ENCODE results near the gene CYP2W1.
A peak's percentile ranks its signal among the peaks of the same experiment; 100 is the strongest.
"Not testable (repeated sequence)": the region's sequence is repeated elsewhere in the genome, so short reads cannot be mapped to it uniquely, and the experiment has no call there.

CYP2W1 gene

DNA sequence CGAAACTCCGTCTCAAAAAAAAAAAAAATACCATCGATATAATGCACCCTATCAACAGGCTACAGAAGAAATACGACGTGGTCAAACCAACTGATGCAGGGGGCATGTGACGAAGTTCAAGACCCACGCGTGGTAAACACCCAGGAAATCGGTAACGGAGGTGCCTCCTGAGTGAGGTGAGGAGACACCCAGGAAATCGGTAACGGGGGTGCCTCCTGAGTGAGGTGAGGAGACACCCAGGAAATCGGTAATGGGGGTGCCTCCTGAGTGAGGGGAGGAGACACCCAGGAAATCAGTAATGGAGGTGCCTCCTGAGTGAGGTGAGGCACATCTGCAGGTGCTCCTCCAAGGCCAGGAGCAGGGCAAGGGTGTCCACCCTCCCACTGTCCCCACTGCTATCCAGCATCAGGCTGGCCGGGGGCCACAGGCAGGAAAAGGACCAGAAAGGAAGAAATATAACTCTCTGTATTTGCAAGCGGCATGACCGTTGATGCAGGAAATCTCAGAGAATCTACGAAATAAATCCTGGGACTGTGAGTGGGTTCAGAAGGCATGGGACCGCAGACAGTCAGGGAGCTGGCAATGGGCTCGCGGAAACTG is 50.7 kb downstream of the CYP2W1 start:
- Histone ChIP-seq H3K27ac (ENCODE audit: extremely low read depth, low read depth, low read length) (no peak overlapping the region), H3K4me1 (ENCODE audit: control insufficient read depth, insufficient read depth, low read length) (0 out of 2 replicates have a peak, but pooled peaks cover 5% of the 10 kb centered on the region), H3K36me3 (ENCODE audit: control insufficient read depth in 2 of 2, insufficient read depth in 1 of 2, low read length in 2 of 2) (no peaks in the 10 kb centered on the region), H3K4me3 (ENCODE audit: low read depth, low read length) (no peak overlapping the region), H3K9me3 (ENCODE audit: control insufficient read depth, insufficient read depth, low read depth, low read length) (no peaks in the 10 kb centered on the region)
- CTCF ChIA-PET: interaction anchor here (0.6 to 1.3 kb wide), 3 partner anchors 11 to 81 kb away, joined by 3 to 6 read pairs (median 5); partner anchors contain the start of gene GPR146
- TF ChIP-seq ZNF138 (tag by site-specific recombination; IDR thresholded peaks at IDR 0.05; ENCODE audit: borderline replicate concordance): no peak
- no peak for TF ChIP-seq ZNF354C (tag by site-specific recombination; IDR thresholded peaks at IDR 0.05; ENCODE audit: borderline replicate concordance, low read depth)
- TF ChIP-seq ZNF350 (tag by site-specific recombination; IDR thresholded peaks at IDR 0.05): no peak
- TF ChIP-seq, protein P1, sequence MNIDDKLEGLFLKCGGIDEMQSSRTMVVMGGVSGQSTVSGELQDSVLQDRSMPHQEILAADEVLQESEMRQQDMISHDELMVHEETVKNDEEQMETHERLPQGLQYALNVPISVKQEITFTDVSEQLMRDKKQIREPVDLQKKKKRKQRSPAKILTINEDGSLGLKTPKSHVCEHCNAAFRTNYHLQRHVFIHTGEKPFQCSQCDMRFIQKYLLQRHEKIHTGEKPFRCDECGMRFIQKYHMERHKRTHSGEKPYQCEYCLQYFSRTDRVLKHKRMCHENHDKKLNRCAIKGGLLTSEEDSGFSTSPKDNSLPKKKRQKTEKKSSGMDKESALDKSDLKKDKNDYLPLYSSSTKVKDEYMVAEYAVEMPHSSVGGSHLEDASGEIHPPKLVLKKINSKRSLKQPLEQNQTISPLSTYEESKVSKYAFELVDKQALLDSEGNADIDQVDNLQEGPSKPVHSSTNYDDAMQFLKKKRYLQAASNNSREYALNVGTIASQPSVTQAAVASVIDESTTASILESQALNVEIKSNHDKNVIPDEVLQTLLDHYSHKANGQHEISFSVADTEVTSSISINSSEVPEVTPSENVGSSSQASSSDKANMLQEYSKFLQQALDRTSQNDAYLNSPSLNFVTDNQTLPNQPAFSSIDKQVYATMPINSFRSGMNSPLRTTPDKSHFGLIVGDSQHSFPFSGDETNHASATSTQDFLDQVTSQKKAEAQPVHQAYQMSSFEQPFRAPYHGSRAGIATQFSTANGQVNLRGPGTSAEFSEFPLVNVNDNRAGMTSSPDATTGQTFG (tag by site-specific recombination; IDR thresholded peaks at IDR 0.05; ENCODE audit: borderline replicate concordance): no peak
- TF ChIP-seq ZFP37 (tag by site-specific recombination; IDR thresholded peaks at IDR 0.05): no peak
- no peak for TF ChIP-seq ZNF157 (tag by site-specific recombination; IDR thresholded peaks at IDR 0.05)
- no peak for TF ChIP-seq ZNF223 (tag by site-specific recombination; IDR thresholded peaks at IDR 0.05)
- TF ChIP-seq ZNF624 (tag by site-specific recombination; IDR thresholded peaks at IDR 0.05): no peak
- TF ChIP-seq ZNF677 (tag by site-specific recombination; IDR thresholded peaks at IDR 0.05): no peak
- no peak for TF ChIP-seq ZNF555 (tag by site-specific recombination; conservative IDR thresholded peaks at IDR 0.05)
- no peak for TF ChIP-seq SCRT2 (tag by site-specific recombination; IDR thresholded peaks at IDR 0.05)
- TF ChIP-seq, protein P2, sequence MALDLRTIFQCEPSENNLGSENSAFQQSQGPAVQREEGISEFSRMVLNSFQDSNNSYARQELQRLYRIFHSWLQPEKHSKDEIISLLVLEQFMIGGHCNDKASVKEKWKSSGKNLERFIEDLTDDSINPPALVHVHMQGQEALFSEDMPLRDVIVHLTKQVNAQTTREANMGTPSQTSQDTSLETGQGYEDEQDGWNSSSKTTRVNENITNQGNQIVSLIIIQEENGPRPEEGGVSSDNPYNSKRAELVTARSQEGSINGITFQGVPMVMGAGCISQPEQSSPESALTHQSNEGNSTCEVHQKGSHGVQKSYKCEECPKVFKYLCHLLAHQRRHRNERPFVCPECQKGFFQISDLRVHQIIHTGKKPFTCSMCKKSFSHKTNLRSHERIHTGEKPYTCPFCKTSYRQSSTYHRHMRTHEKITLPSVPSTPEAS (tag by site-specific recombination; IDR thresholded peaks at IDR 0.05): no peak
- no peak for TF ChIP-seq ZNF48 (tag by site-specific recombination; IDR thresholded peaks at IDR 0.05)
- TF ChIP-seq ZNF768 (tag by site-specific recombination; IDR thresholded peaks at IDR 0.05): no peak
- TF ChIP-seq ZNF211 (tag by site-specific recombination; IDR thresholded peaks at IDR 0.05; ENCODE audit: low read depth): no peak
- TF ChIP-seq, protein P3, sequence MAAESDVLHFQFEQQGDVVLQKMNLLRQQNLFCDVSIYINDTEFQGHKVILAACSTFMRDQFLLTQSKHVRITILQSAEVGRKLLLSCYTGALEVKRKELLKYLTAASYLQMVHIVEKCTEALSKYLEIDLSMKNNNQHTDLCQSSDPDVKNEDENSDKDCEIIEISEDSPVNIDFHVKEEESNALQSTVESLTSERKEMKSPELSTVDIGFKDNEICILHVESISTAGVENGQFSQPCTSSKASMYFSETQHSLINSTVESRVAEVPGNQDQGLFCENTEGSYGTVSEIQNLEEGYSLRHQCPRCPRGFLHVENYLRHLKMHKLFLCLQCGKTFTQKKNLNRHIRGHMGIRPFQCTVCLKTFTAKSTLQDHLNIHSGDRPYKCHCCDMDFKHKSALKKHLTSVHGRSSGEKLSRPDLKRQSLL (tag by site-specific recombination; IDR thresholded peaks at IDR 0.05): no peak
- POLR2A ChIA-PET: no interaction called here

DNA sequence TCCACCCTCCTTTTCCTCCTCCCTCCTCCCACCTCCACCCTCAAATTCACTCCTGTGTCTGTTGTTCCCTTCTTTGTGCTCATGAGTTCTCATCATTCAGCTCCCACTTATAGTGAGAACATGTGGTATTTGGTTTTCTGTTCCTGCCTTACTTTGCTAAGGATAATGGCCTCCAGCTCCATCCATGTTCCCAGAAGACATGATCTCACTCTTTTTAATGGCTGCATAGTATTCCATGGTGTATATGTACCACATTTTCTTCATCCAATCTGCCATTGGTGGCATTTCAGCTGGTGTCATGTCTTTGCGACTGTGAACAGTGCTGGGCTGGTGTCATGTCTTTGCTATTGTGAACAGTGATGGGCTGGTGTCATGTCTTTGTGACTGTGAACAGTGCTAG is 51.8 kb downstream of the CYP2W1 start:
- POLR2A ChIA-PET: interaction anchor here (0.6 kb wide), 1 partner anchor 10 kb away, joined by 8 read pairs; the partner anchor contains the start of gene GPR146

DNA sequence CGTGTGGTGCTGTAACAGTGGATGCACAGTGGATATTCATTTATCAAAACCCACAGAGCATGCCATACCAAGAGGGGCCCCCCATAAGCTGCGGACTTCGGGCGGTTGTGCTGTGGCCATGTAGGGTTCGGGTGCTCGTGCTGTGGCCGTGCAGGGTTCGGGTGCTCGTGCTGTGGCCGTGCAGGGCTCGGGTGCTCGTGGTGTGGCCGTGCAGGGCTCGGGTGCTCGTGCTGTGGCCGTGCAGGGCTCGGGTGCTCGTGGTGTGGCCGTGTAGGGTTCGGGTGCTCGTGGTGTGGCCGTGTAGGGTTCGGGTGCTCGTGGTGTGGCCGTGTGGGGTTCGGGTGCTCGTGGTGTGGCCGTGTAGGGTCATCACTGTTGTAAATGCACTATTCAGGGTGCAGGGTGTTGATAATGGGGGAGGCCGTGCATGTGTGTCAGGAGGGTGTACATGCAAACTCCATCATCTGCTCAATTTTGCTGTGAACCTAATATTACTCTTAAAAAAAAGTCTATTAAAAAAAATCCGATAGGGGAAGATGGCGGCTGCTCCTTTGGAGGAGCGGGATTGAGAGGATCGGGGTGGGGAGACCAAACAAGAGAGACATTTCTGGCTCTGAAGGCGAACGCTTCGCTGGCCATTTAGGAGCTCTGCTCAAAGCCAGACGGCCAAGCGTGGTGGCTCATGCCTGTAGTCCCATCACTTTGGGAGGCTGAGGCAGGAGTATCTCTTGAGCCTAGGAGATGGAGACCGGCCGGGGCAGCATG is 53.4 kb downstream of the CYP2W1 start:
- H3K9me3 ChIP-seq (ENCODE audit: control insufficient read depth, insufficient read depth, low read depth, low read length); POLR2A ChIA-PET; H3K4me1 ChIP-seq (ENCODE audit: control insufficient read depth, insufficient read depth, low read length); H3K27ac ChIP-seq (ENCODE audit: extremely low read depth, low read depth, low read length); H3K4me3 ChIP-seq (ENCODE audit: low read depth, low read length); H3K36me3 ChIP-seq (ENCODE audit: control insufficient read depth in 2 of 2, insufficient read depth in 1 of 2, low read length in 2 of 2); CTCF ChIA-PET: not testable (repeated sequence)

More for the DNA sequence above, 51.8 kb downstream of the CYP2W1 start:
- not testable (repeated sequence) for H3K4me3 ChIP-seq (ENCODE audit: low read depth, low read length); H3K9me3 ChIP-seq (ENCODE audit: control insufficient read depth, insufficient read depth, low read depth, low read length); H3K4me1 ChIP-seq (ENCODE audit: control insufficient read depth, insufficient read depth, low read length); H3K36me3 ChIP-seq (ENCODE audit: control insufficient read depth in 2 of 2, insufficient read depth in 1 of 2, low read length in 2 of 2); H3K27ac ChIP-seq (ENCODE audit: extremely low read depth, low read depth, low read length)
- CTCF ChIA-PET: interaction anchor here (1.3 kb wide), 1 partner anchor 10 kb away, joined by 5 read pairs; the partner anchor contains the start of gene GPR146
- TF ChIP-seq ZNF146 (tag by site-specific recombination; IDR thresholded peaks at IDR 0.05): peak; percentile 96

Data from HEK293 (cell line).